Neural crest cell (in vitro differentiated cells): ENCODE measurements around the gene ERICH3. TPM values are rescaled to one million over a fixed set of nuclear protein-coding genes. Genes with fewer than 3 reads are reported as not detected.
"Not testable (repeated sequence)": the region's sequence is repeated elsewhere in the genome, so short reads cannot be mapped to it uniquely, and the experiment has no call there.

Experiments
- DNase-seq: peaks from one replicate; pipeline ENCODE4 v3.0.0; 2021; ENCODE audit warnings: low read depth, mixed read lengths, low spot score
- H3K27ac Mint-ChIP-seq: one replicate; pipeline ENCODE4 v1.8.0; 2021; ENCODE audit warnings: mild to moderate bottlenecking, mixed read lengths; ENCODE audit not compliant: unreplicated experiment
- H3K27me3 Mint-ChIP-seq: 2 replicates; pipeline ENCODE4 v1.8.0; 2021; ENCODE audit warnings: low read depth, mild to moderate bottlenecking, mixed read lengths
- H3K36me3 Mint-ChIP-seq: 2 replicates; pipeline ENCODE4 v1.8.0; 2021; ENCODE audit warnings: low read depth, mild to moderate bottlenecking, mixed read lengths
- H3K4me1 Mint-ChIP-seq: 2 replicates; pipeline ENCODE4 v1.8.0; 2021; ENCODE audit warnings: mixed read lengths
- H3K4me3 Mint-ChIP-seq: one replicate; pipeline ENCODE4 v1.8.0; 2021; ENCODE audit warnings: mild to moderate bottlenecking, mixed read lengths
- H3K9me3 Mint-ChIP-seq: 2 replicates; pipeline ENCODE4 v1.8.0; 2021; ENCODE audit warnings: mixed read lengths
- total RNA-seq: library from RNA; stranded (reverse); gene quantifications from 2 replicates; pipeline ENCODE4 v1.2.1, GENCODE V29; 2021
- TF ChIP-seq, protein P1 (sequence below): fragments of 200-600 bp; sonication (generic); conservative IDR thresholded peaks from 2 replicates; pipeline ENCODE4 v1.5.0; 2021; ENCODE audit warnings: antibody characterized with exemption, mild to moderate bottlenecking

ERICH3 gene
- total RNA-seq, 1 donor from 2014 or later = not detected

DNA sequence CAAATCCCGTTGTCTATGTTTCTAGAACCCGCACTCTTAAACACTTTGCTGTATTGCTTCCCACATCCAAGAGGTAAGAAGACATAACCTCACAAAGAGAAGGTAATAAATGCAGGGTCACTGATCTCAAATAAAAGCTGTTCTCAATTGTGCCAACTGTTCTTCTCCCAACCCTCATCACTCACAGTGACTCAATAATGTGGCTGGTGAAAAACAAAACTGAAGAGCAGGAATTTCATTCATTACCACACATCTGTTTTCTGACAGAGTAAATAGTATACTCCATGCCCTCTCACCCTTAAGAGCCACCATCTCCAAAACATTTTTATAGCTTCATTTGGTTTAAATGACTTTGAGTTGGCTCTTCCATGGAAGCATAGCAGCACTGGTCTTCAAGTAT is 6.2 kb upstream of the ERICH3 start:
- H3K4me3 Mint-ChIP-seq = no peak overlapping the region
- no peak for DNase-seq
- TF ChIP-seq, protein P1, sequence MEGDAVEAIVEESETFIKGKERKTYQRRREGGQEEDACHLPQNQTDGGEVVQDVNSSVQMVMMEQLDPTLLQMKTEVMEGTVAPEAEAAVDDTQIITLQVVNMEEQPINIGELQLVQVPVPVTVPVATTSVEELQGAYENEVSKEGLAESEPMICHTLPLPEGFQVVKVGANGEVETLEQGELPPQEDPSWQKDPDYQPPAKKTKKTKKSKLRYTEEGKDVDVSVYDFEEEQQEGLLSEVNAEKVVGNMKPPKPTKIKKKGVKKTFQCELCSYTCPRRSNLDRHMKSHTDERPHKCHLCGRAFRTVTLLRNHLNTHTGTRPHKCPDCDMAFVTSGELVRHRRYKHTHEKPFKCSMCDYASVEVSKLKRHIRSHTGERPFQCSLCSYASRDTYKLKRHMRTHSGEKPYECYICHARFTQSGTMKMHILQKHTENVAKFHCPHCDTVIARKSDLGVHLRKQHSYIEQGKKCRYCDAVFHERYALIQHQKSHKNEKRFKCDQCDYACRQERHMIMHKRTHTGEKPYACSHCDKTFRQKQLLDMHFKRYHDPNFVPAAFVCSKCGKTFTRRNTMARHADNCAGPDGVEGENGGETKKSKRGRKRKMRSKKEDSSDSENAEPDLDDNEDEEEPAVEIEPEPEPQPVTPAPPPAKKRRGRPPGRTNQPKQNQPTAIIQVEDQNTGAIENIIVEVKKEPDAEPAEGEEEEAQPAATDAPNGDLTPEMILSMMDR = no peak
- peaks cover 2% of the 10 kb centered on the region for H3K9me3 Mint-ChIP-seq
- peaks cover 3% of the 10 kb centered on the region for H3K4me1 Mint-ChIP-seq
- H3K36me3 Mint-ChIP-seq = no peaks in the 10 kb centered on the region
- H3K27ac Mint-ChIP-seq = no peak overlapping the region
- H3K27me3 Mint-ChIP-seq = peaks cover 11% of the 10 kb centered on the region

DNA sequence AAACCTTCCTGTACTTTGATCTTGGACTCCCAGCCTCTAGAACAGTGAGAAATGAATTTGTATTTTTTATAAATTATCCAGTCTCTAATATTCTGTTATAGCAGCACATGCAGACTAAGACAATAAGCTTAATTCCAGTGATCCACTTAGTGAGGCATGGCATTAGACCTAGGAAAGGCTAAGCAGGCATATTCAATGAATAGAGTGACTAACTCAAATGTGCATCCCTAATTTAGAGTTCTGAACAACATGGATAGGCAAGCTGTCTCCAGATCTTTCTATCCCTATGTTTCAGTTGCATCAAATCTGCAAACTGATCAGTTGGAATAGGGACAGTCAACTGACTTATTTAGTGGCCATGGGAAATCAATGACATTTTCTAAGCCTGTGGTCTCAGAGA is 4.3 kb upstream of the ERICH3 start:
- Mint-ChIP-seq H3K27ac (no peak overlapping the region), H3K4me1 (peaks cover 9% of the 10 kb centered on the region), H3K36me3 (no peaks in the 10 kb centered on the region), H3K27me3 (peaks cover 24% of the 10 kb centered on the region), H3K4me3 (no peak overlapping the region), H3K9me3 (peaks cover 2% of the 10 kb centered on the region)
- TF ChIP-seq, protein P1 = no peak
- no peak for DNase-seq

DNA sequence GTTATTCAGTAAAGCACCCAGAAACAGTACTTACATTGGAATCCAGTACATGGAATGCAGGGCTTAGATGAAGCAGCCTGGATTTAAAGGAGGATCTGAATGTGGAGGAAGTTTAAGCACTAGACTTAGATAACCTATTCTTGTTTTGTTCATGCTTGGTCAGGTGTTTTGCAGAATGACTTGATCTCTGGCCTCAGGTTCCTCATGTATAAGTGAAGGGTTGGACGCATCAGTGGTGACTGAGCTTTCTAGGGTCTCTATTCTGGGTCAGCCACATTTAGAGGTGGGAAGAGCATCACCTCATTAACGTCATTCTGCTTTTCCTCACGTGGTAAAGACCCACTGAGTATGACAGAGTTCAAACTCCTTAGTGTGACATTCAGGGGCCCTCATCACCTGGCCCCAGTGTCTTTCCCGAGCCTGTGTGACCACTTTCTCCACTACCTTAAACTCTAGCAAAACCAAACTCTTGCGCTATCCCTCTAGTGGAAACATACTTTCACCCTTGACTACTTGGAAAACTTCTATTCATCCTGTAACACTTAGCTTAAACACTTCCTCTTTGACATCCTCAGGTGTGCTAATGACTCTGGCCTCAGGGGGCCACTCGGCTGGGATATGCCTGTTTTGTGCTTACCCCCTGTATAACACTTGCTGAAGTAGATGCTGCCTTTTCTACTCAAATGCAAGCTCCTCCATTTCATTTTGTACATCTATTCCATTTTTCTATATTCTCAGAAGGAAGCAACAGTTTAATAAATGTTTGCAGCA is 871 bp upstream of the ERICH3 start:
- peak overlapping the region; percentile 78 for H3K4me3 Mint-ChIP-seq
- no peak for DNase-seq

DNA sequence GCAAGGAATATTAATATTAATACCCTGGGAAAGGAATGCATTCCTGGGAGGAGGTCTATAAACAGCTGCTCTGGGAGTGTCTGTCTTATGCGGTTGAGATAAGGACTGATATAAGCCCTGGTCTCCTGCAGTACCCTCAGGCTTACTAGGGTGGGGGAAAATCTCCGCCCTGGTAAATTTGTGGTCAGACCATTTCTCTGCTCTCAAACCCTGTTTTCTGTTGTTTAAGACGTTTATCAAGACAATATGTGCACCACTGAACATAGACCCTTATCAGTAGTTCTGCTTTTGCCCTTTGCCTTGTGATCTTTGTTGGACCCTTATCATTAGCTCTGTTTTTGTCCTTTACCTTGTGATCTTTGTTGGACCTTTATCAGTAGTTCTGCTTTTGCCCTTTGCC is 2.7 kb downstream of the ERICH3 start:
- not testable (repeated sequence) for H3K9me3 Mint-ChIP-seq, H3K4me1 Mint-ChIP-seq, H3K27ac Mint-ChIP-seq, H3K4me3 Mint-ChIP-seq, DNase-seq, H3K36me3 Mint-ChIP-seq
- H3K27me3 Mint-ChIP-seq = peaks cover 32% of the 10 kb centered on the region

More for the DNA sequence above, 871 bp upstream of the ERICH3 start:
- no peak overlapping the region for H3K27ac Mint-ChIP-seq
- H3K36me3 Mint-ChIP-seq = no peaks in the 10 kb centered on the region
- H3K27me3 Mint-ChIP-seq = peaks cover 29% of the 10 kb centered on the region
- H3K4me1 Mint-ChIP-seq = peaks cover 6% of the 10 kb centered on the region
- TF ChIP-seq, protein P1 = no peak
- H3K9me3 Mint-ChIP-seq = peaks cover 11% of the 10 kb centered on the region

DNA sequence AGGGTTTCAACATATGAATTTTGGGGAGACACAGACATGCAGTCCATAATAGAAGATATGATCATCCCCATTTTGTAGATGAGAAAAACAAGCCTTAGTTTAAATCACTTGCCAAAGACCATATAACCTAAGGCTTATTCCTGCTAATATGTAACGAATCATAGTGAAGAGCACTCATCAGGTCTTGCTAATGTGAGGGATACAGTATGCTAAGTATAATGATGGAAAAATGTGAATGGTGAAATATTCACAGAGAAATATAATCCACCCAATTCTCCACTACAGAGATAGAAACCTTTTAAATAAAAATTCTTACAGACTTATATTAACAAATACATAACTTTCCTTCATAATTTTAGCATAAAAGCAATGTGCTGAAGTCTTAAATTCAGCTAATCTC is 18.9 kb downstream of the ERICH3 start:
- DNase-seq = no peak
- H3K4me3 Mint-ChIP-seq = no peak overlapping the region
- peaks cover 4% of the 10 kb centered on the region for H3K4me1 Mint-ChIP-seq
- no peaks in the 10 kb centered on the region for H3K36me3 Mint-ChIP-seq
- no peak overlapping the region for H3K27ac Mint-ChIP-seq
- H3K27me3 Mint-ChIP-seq = no peaks in the 10 kb centered on the region
- H3K9me3 Mint-ChIP-seq = no peaks in the 10 kb centered on the region
- TF ChIP-seq, protein P1 = no peak

DNA sequence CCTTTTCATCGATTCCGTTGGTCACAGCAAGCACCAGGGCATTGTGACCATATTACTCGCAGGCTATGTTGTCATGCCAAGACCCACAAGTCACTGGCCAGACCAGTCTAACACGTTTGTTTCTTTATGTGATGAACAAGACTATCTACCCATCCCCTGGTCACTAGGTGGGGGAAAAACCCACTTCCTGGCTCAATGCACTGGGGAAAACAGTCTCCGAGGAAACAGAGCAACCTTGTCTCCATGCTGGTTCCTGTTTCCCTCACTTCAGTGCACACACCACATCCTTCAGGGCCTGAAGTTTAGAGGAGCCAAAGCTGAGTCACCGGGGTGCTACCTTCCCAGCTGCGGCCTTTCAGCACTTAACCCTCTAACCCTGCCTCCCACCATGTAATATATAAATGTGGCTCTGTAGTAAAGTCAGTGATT is 20.9 kb downstream of the ERICH3 start:
- no peak overlapping the region for H3K27ac Mint-ChIP-seq
- H3K4me1 Mint-ChIP-seq = peaks cover 8% of the 10 kb centered on the region
- TF ChIP-seq, protein P1 = no peak
- H3K36me3 Mint-ChIP-seq = no peaks in the 10 kb centered on the region
- H3K27me3 Mint-ChIP-seq = no peaks in the 10 kb centered on the region
- DNase-seq = no peak
- H3K4me3 Mint-ChIP-seq = no peak overlapping the region
- no peaks in the 10 kb centered on the region for H3K9me3 Mint-ChIP-seq
